ENCODE measurements around the gene C8B.

Gene C8B

GRCh38 chr1:56912325-56912724, 53.5 kb downstream of the C8B start:
- Mint-ChIP-seq H3K9me3 (no peaks in the 10 kb centered on the region), H3K27ac (no peak overlapping the region), H3K4me3 (no peak overlapping the region), H3K4me1 (no peaks in the 10 kb centered on the region), H3K27me3 (ENCODE audit: low read depth) (peaks cover 35% of the 10 kb centered on the region), H3K36me3 (ENCODE audit: low read depth) (no peaks in the 10 kb centered on the region)
- TF ChIP-seq CTCF (IDR thresholded peaks at IDR 0.05; ENCODE audit: unreplicated experiment in 3 of 3), result no peak

- H3K4me3 Mint-ChIP-seq, result no peak overlapping the region
- no peak overlapping the region for H3K27ac Mint-ChIP-seq
- no peaks in the 10 kb centered on the region for H3K9me3 Mint-ChIP-seq
- peaks cover 27% of the 10 kb centered on the region for H3K27me3 Mint-ChIP-seq (ENCODE audit: low read depth)
- TF ChIP-seq CTCF (IDR thresholded peaks at IDR 0.05; ENCODE audit: unreplicated experiment in 3 of 3), result no peak
- H3K4me1 Mint-ChIP-seq, result no peaks in the 10 kb centered on the region
- no peaks in the 10 kb centered on the region for H3K36me3 Mint-ChIP-seq (ENCODE audit: low read depth)
Observed at GRCh38 chr1:56911098-56911938, 54.5 kb downstream of the C8B start.

GRCh38 chr1:56910441-56910985, 55.3 kb downstream of the C8B start:
- Mint-ChIP-seq H3K4me3 (no peak overlapping the region), H3K4me1 (no peaks in the 10 kb centered on the region), H3K27ac (no peak overlapping the region), H3K9me3 (peaks cover 3% of the 10 kb centered on the region), H3K36me3 (ENCODE audit: low read depth) (no peaks in the 10 kb centered on the region), H3K27me3 (ENCODE audit: low read depth) (peaks cover 27% of the 10 kb centered on the region)
- no peak for TF ChIP-seq CTCF (IDR thresholded peaks at IDR 0.05; ENCODE audit: unreplicated experiment in 3 of 3)

GRCh38 chr1:56908619-56909221, 57.1 kb downstream of the C8B start:
- H3K4me1 Mint-ChIP-seq, result no peaks in the 10 kb centered on the region
- peaks cover 16% of the 10 kb centered on the region for H3K27me3 Mint-ChIP-seq (ENCODE audit: low read depth)
- H3K27ac Mint-ChIP-seq, result no peak overlapping the region
- TF ChIP-seq CTCF (IDR thresholded peaks at IDR 0.05; ENCODE audit: unreplicated experiment in 3 of 3), result no peak
- no peaks in the 10 kb centered on the region for H3K36me3 Mint-ChIP-seq (ENCODE audit: low read depth)
- no peak overlapping the region for H3K4me3 Mint-ChIP-seq
- peaks cover 3% of the 10 kb centered on the region for H3K9me3 Mint-ChIP-seq

- Mint-ChIP-seq H3K9me3 (peaks cover 3% of the 10 kb centered on the region), H3K4me3 (no peak overlapping the region), H3K4me1 (no peaks in the 10 kb centered on the region), H3K27me3 (ENCODE audit: low read depth) (peaks cover 35% of the 10 kb centered on the region), H3K27ac (no peak overlapping the region), H3K36me3 (ENCODE audit: low read depth) (no peaks in the 10 kb centered on the region)
- TF ChIP-seq CTCF (IDR thresholded peaks at IDR 0.05; ENCODE audit: unreplicated experiment in 3 of 3), result no peak
Observed at GRCh38 chr1:56905667-56906066, 60.1 kb downstream of the C8B start.
